Measurements from ENCODE around the gene ROR2. TPM values are rescaled to one million over a fixed set of nuclear protein-coding genes. Genes with fewer than 3 reads are reported as not detected.

ROR2 gene
- total and polyA plus RNA-seq, 4 donors = 2.7 to 32.3 (median 9.2) TPM

- Histone ChIP-seq H3K4me1 (ENCODE audit: control insufficient read depth in 5 of 5, insufficient read depth in 5 of 5, low read length in 5 of 5) (peaks cover 0 to 27% (median 7%) of the 10 kb centered on the region in 5 donors), H3K36me3 (ENCODE audit: control insufficient read depth in 4 of 4, insufficient read depth in 4 of 4, low read length in 4 of 4) (no peaks in the 10 kb centered on the region), H3K27ac (ENCODE audit: low read depth in 1 of 2, low read length in 1 of 2) (no peak overlapping the region), H3K4me3 (no peak overlapping the region), H3K9ac (ENCODE audit: insufficient read depth in 1 of 2, low read length in 2 of 2) (no peak overlapping the region), H3K27me3 (ENCODE audit: control insufficient read depth in 3 of 3, insufficient read depth in 3 of 3, low read length in 2 of 3) (no peaks in the 10 kb centered on the region), H3K9me3 (ENCODE audit: control insufficient read depth in 4 of 4, insufficient read depth in 3 of 4, low read length in 3 of 4) (peaks cover 0 to 8% (median 0%) of the 10 kb centered on the region in 4 donors)
- DNase-seq (no peak), ATAC-seq (ENCODE audit: insufficient read depth, low FRiP score) (no peak)
- TF ChIP-seq, protein P1, sequence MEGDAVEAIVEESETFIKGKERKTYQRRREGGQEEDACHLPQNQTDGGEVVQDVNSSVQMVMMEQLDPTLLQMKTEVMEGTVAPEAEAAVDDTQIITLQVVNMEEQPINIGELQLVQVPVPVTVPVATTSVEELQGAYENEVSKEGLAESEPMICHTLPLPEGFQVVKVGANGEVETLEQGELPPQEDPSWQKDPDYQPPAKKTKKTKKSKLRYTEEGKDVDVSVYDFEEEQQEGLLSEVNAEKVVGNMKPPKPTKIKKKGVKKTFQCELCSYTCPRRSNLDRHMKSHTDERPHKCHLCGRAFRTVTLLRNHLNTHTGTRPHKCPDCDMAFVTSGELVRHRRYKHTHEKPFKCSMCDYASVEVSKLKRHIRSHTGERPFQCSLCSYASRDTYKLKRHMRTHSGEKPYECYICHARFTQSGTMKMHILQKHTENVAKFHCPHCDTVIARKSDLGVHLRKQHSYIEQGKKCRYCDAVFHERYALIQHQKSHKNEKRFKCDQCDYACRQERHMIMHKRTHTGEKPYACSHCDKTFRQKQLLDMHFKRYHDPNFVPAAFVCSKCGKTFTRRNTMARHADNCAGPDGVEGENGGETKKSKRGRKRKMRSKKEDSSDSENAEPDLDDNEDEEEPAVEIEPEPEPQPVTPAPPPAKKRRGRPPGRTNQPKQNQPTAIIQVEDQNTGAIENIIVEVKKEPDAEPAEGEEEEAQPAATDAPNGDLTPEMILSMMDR (IDR thresholded peaks at IDR 0.05; ENCODE audit: control extremely low read depth, extremely low read depth) = no peak
- WGBS, 2 donors = 89% methylated on average over 5 of the region's 5 CpGs
These were observed 93.6 kb downstream of the ROR2 start for GRCh38 chr9:91856419-91856818.

GRCh38 chr9:91855196-91855595, 94.8 kb downstream of the ROR2 start:
- Histone ChIP-seq H3K4me3 (no peak overlapping the region), H3K9me3 (ENCODE audit: control insufficient read depth in 4 of 4, insufficient read depth in 3 of 4, low read length in 3 of 4) (peaks cover 0 to 8% (median 0%) of the 10 kb centered on the region in 4 donors), H3K9ac (ENCODE audit: insufficient read depth in 1 of 2, low read length in 2 of 2) (no peak overlapping the region), H3K4me1 (ENCODE audit: control insufficient read depth in 5 of 5, insufficient read depth in 5 of 5, low read length in 5 of 5) (peaks cover 0 to 27% (median 7%) of the 10 kb centered on the region in 5 donors), H3K36me3 (ENCODE audit: control insufficient read depth in 4 of 4, insufficient read depth in 4 of 4, low read length in 4 of 4) (no peaks in the 10 kb centered on the region), H3K27ac (ENCODE audit: low read depth in 1 of 2, low read length in 1 of 2) (no peak overlapping the region), H3K27me3 (ENCODE audit: control insufficient read depth in 3 of 3, insufficient read depth in 3 of 3, low read length in 2 of 3) (no peaks in the 10 kb centered on the region)
- DNase-seq = no peak
- ATAC-seq (ENCODE audit: insufficient read depth, low FRiP score) = no peak
- 80 to 85% methylated on average over 10 of the region's 10 CpGs for WGBS, 2 donors
- TF ChIP-seq, protein P1 (IDR thresholded peaks at IDR 0.05; ENCODE audit: control extremely low read depth, extremely low read depth) = no peak

DNA sequence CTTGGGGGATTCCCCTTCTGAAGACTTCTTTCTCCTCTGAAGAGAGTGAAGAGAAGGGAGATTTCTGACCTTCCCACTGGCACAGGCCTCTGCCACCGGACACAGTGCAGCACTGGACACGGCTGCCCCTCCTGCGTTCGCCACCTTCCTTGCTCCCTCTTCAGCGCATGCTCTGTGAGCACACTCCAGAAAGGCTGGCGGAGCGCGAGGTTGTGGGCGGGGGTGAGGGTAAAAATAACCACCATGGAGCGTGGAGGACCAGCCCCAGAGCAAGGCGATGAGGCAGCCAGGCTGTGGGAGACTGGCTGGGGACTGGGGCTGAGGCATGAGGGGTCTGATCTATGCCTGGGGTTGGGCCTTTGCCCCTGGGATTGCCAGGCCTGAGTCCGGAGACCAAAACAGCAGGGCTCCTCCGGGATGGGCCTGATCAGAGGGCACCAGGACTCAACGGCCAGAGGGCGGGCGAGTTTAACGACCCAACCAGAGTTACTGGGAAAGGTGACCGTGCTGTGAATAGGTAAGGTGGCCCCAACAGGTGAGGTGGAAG, 97.2 kb downstream of the ROR2 start:
- Histone ChIP-seq H3K4me3 (no peak overlapping the region), H3K9me3 (ENCODE audit: control insufficient read depth in 4 of 4, insufficient read depth in 3 of 4, low read length in 3 of 4) (peaks cover 0 to 4% (median 0%) of the 10 kb centered on the region in 4 donors), H3K27ac (ENCODE audit: low read depth in 1 of 2, low read length in 1 of 2) (no peak overlapping the region), H3K4me1 (ENCODE audit: control insufficient read depth in 5 of 5, insufficient read depth in 5 of 5, low read length in 5 of 5) (peaks cover 0 to 17% (median 10%) of the 10 kb centered on the region in 5 donors), H3K9ac (ENCODE audit: insufficient read depth in 1 of 2, low read length in 2 of 2) (no peak overlapping the region), H3K27me3 (ENCODE audit: control insufficient read depth in 3 of 3, insufficient read depth in 3 of 3, low read length in 2 of 3) (no peaks in the 10 kb centered on the region), H3K36me3 (ENCODE audit: control insufficient read depth in 4 of 4, insufficient read depth in 4 of 4, low read length in 4 of 4) (no peaks in the 10 kb centered on the region)
- TF ChIP-seq, protein P1 (IDR thresholded peaks at IDR 0.05; ENCODE audit: control extremely low read depth, extremely low read depth) = no peak
- WGBS, 2 donors = 93 to 97% methylated on average over 18 of the region's 18 CpGs
- ATAC-seq (ENCODE audit: insufficient read depth, low FRiP score) (no peak), DNase-seq (no peak)

GRCh38 chr9:91849694-91850093, 100.3 kb downstream of the ROR2 start:
- H3K4me3 ChIP-seq = no peak overlapping the region
- H3K4me1 ChIP-seq (ENCODE audit: control insufficient read depth in 5 of 5, insufficient read depth in 5 of 5, low read length in 5 of 5) = peaks cover 0 to 25% (median 8%) of the 10 kb centered on the region in 5 donors
- DNase-seq = no peak
- H3K27ac ChIP-seq (ENCODE audit: low read depth in 1 of 2, low read length in 1 of 2) = no peak overlapping the region
- no peaks in the 10 kb centered on the region for H3K36me3 ChIP-seq (ENCODE audit: control insufficient read depth in 4 of 4, insufficient read depth in 4 of 4, low read length in 4 of 4)
- H3K27me3 ChIP-seq (ENCODE audit: control insufficient read depth in 3 of 3, insufficient read depth in 3 of 3, low read length in 2 of 3) = no peaks in the 10 kb centered on the region
- TF ChIP-seq, protein P1 (IDR thresholded peaks at IDR 0.05; ENCODE audit: control extremely low read depth, extremely low read depth) = no peak
- WGBS, 2 donors = 93 to 96% methylated on average over 3 of the region's 3 CpGs
- no peak for ATAC-seq (ENCODE audit: insufficient read depth, low FRiP score)
- H3K9ac ChIP-seq (ENCODE audit: insufficient read depth in 1 of 2, low read length in 2 of 2) = no peak overlapping the region
- peaks cover 0 to 4% (median 0%) of the 10 kb centered on the region in 4 donors for H3K9me3 ChIP-seq (ENCODE audit: control insufficient read depth in 4 of 4, insufficient read depth in 3 of 4, low read length in 3 of 4)

Data from lung (tissue), 12 donors.